HG03139 (cell line): ENCODE measurements around the gene GCKR.
"Not testable (repeated sequence)": the region's sequence is repeated elsewhere in the genome, so short reads cannot be mapped to it uniquely, and the experiment has no call there.

Source experiments
- ATAC-seq: cut with Tn5 transposase; IDR thresholded peaks from one replicate; pipeline ENCODE4 v1.9.1; 2021; ENCODE audit not compliant: unreplicated experiment

GCKR gene

DNA sequence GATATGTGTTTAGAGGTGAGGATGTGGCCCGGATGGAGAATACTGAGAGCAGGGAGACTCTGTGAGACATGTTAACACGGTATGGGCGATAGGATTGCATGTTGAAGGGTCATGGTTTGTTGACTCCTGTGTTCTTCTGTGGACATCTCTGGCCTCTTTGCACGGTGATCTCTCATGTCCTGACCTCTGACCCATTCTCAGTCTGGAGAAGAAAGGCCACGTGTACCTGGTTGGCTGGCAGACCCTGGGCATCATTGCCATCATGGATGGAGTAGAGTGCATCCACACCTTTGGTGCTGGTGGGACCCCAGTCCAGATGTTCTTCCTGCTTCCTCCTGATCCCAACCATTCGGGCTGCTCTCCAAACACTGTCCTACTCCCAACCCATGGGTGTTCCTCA, 9.9 kb downstream of the GCKR start:
- ATAC-seq: no peak

DNA sequence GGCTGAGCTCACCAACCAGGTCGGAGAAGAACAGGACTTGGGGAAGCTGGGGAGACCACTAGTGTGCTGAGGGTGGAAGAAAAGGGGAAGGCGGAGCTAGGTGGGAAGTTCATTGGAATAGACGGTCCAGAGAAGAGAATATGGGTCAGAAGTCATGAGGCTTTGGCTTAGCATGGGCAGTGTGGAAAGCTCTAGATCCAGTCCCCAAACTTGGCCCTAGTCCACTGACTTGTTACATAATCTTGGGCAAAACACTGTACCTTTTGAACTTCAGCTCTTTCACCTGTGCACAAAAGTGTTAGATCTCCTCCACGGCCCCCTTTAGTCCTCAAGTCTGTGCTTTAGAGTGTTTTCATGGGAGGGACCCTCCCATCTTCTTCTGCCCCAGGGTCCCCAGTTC, 10.7 kb downstream of the GCKR start:
- ATAC-seq: no peak

DNA sequence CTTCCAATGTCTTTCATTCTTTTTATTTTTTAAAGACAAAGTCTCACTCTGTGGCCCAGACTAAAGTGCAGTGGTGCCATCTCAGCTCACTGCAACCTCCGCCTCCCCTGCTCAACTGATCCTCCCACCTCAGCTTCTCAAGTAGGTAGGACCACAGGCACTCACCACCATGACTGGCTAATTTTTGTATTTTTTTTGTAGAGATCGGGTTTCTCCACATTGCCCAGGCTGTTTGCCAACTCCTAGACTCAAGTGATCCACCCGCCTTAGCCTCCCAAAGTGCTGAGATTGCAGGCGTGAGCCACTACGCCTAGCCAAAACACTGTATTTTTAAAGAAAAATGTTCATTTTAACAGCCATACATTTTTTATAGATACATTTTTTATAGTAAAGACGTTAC, 12.7 kb downstream of the GCKR start:
- no peak for ATAC-seq

DNA sequence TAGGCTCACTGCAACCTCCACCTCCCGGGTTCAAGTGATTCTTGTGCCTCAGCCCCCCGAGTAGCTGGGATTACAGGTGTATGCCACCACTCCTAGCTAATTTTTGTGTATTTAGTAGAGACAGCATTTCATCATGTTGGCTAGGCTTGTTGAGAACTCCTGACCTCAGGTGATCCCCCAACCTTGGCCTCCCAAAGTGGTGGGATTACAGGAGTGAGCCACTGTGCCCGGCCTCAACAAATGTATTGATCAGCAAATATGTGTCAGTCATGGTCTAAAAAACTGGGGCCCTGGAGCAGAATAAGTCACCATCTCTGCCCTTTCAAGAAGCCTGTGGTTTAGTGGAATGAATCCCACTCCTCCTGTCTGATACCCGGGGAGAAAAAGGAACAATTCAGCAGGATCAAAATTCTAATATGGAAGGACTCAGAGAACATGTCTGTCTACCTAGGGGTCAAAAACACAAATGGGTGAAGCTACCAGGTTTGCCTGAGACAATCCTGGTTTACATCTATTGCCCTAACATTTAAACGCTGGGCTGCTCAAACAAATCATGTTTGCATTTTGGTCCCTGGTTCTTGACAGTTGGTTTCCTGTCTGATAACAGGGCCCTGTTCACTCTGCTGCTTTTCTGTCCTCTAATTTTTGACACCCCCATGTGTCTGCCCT, 21.6 kb downstream of the GCKR start:
- ATAC-seq: no peak

DNA sequence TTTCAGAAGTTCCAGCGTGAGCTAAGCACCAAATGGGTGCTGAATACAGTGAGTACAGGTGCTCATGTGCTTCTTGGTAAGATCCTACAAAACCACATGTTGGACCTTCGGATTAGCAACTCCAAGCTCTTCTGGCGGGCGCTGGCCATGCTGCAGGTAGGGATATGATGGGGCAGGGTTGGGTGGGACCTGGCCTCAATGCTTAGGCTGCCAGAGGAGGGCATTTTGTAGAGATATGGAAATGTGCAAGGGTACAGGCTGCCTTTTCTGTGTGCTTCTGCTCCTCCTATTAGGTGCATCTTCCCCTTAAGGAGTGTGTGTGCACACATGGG, 22.1 kb downstream of the GCKR start:
- no peak for ATAC-seq

DNA sequence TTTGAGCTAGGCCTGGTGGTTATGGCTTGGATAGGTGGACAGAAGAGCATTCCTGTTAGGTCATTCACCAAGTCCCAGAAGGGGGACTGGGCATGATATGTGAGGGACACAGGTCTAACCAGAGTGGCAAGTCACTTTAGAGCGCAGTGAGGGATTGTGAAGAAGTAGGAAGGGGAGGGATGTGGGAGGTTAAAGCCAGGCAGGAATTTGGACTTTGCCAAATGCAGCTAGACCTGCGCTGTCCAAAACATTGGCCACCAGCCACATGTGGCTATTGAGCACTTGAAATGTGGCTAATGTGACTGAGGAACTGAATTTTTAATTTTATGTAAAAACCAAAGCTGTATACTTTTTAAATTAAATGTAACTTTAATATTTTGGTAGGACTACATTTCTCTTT, 23.7 kb downstream of the GCKR start:
- ATAC-seq: no peak

DNA sequence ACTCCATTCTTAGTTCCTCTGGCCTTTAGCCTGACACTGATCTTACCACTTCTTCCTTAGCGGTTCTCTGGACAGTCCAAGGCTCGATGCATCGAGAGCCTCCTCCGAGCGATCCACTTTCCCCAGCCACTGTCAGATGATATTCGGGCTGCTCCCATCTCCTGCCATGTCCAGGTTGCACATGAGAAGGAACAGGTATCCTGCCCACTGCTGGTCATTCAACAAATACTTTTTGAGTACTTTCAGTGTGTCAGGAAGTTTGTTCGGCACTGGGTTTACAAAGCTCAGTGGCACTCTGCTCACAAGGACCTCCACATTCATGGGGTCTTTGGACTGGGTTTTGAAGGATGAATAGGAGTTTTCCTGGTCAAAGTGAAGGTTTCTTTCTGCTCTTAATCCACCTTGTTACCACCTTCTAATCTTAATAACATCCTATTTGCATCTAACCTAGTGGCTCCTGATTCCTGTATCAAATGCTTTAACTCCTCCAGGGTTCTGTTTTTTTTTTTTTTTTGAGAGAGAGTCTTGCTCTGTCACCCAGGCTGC, 25.8 kb downstream of the GCKR start:
- ATAC-seq: no peak

DNA sequence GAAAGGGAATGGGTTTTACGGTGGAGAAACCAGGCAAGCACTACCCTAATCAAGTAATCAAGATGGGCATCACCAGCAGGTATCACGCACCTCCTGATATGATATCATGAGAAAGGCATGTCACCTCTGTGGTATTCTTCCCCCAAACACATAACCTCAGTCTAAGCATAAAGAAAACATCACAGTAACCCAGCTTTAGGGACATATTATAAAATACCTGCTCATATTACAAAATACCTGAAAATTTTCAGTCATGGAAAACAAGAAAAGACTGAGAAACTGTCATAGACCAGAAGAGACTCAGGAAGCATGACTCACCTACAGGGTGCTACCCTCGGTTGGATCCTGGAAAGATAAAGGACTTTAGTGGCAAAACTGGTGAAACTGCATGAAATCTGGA, 30.5 kb downstream of the GCKR start:
- no peak for ATAC-seq

DNA sequence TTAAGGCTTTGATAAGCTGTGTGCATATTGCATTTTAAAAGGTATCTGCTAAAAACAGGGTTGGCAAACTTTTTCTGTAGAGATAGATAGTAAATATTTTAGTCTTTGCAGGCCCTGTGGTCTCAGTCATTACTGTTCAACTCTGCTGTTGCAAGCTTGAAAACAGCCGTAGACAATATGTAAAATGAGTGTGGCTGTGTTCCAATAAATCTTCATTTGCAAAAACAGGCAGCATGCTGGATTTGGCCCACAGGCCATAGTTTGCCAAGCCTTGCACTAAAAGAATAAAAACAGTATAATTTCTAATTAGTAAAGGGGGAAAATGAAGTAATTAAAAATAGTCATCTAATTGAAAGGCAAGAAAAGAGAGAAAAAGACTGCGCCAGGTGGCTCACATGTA, 35.3 kb downstream of the GCKR start:
- ATAC-seq: no peak

DNA sequence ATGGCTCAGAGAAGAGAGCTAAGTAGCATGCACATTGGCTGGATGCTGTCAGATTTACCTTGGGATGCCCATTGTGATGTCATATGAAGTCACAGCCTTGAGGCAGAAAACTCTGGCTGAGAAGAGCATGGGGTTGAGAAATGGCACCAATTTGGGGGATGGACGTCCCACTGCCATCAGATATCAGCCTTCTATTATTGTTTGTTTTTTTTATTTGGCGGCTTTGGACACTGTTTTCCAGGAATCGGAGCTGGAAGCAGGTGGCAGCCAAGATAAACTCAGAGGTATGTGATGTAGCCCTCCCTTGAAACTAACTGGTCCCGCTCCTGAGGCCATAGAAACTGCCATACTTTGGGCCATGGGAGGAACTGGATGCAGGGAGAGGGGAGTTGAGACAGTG, 40.6 kb downstream of the GCKR start:
- ATAC-seq: no peak

DNA sequence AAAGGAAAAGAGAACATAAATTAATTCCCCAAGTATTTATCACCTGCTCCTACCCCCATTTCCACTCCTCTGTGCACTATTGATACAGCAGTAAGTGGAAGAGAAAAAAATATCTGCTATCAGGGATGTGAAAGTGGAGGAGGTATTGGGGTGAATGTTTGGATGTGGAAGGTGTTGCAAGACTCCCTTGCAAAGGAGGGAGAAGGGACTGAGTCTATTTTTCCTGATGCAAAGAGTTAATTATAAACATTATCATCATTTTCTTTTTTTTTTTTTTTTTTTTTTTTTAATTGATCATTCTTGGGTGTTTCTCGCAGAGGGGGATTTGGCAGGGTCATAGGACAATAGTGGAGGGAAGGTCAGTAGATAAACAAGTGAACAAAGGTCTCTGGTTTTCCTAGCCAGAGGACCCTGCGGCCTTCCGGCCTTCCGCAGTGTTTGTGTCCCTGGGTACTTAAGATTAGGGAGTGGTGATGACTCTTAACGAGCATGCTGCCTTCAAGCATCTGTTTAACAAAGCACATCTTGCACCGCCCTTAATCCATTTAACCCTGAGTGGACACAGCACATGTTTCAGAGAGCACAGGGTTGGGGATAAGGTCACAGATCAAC, 42.3 kb downstream of the GCKR start:
- not testable (repeated sequence) for ATAC-seq

DNA sequence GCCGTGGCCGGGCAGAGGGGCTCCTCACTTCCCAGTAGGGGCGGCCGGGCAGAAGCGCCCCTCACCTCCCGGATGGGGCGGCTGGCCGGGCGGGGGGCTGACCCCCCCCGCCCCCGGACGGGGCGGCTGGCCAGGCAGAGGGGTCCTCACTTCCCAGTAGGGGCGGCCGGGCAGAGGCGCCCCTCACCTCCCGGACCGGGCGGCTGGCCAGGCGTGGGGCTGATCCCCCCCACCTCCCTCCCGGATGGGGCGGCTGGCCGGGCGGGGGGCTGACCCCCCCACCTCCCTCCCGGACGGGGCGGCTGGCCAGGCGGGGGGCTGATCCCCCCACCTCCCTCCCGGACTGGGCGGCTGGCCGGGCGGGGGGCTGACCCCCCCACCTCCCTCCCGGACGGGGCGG, 43.0 kb downstream of the GCKR start:
- ATAC-seq: not testable (repeated sequence)

DNA sequence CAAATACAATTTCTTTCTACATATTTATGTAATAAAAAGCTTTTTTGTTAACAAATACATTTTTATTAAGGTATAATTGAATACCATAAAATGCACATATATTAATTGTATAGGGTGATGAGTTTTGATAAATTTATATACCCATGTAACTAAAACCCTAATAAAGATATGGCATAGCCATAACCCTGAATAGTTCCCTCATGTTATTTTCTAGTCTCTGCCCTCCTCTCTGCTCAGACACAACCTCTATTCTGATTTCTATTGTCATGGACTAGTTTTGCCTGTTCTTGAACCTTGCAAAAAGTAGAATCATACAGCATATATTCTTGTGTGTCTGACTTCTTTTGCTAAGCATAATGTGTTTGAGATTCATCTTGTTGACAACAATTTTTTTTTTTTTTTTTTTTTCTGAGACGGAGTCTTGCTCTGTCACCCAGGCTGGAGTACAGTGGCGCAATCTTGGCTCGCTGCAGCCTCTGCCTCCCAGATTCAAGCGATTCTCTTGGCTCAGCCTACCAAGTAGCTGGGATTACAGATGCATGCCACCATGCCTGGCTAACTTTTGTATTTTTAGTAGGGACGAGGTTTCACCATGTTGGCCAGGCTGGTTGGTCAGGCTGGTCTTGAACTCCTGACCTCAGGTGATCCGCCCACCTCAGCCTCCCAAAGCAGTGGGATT, 47.6 kb downstream of the GCKR start:
- ATAC-seq: no peak

DNA sequence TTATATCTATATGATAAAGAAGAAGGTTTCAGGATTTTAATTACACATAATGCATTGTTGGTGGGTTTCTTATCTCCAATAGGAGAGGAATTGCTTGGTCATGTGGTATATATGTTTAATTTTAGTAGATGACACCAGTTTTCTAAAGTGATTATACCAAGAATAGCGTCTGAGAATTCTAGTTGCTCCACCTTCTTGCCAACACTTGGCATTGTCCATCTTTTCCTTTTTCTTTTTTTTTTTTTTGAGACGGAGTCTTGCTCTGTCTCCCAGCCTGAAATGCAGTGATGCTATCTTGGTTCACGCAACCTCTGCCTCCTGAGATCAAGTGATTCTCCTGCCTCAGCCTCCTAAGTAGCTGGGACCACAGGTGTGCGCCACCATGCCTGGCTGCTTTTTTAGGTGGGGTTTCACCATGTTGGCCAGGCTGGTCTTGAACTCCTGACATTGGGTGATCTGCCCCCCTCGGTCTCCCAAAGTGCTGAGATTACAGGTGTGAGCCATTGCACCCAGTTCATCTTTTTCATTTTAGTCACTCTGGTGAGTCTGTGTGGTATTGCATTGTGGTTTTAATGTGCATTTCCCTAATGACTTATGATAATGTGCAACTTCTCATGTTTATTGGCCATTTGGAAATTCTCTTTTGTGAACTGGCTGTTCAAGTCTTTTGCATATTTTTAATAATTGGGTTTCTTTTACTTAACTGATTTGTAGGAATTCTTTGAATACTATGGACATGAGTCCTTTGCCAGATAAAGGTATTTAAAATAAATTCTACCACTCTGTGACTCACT, 48.9 kb downstream of the GCKR start:
- ATAC-seq: no peak

DNA sequence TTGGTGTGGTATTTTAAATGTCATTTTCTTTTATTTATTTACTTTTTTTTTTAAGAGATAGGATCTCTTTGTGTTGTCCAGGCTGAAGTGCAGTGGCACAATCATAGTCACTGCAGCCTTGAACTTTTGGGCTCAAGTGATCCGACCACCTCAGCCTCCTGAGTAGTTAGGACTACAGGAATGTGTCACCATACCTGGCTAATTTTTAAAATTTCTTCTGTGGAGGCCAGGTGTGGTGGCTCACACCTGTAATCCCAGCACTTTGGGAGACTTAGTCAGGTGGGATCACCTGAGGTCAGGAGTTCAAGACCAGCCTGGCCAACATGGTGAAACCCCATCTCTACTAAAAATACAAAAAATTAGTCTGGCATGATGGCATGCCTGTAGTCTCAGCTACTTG, 52.7 kb downstream of the GCKR start:
- no peak for ATAC-seq

DNA sequence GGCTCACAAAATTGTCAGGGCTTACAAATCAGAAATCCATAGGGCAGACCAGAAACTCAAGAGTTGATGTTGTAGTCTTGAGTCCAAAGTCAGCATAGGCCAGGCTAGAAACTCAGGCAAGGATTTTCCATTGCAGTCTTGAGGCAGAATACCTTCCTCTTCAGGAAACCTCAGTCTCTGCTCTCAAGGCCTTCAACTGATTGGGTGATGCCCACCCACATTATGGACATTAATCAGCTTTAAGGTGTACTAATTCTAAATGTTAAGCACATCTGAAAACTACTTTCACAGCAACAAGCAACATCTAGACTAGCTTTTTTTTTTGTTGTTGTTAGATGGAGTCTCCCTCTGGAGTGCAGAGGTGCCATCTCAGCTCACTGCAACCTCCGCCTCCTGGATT, 54.9 kb downstream of the GCKR start:
- ATAC-seq: no peak

DNA sequence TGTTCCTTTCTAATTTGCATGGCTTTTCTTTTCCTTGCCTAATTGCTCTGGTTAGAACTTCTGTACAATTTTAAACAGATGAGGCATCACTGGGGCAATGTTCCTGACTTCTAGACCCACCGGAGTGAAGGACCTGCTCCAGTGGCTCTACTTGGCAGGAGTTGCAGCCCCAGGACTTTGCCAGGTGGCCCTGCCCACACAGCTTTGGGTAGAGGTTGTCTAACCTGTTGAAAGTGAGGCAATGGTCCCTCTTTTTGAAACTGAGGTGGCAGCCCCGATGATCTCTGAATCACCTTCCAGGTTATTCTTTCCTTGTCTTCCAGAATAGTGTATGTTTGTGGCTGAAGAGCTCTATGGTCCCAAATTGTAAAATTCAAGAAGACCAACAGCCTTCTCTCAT, 56.3 kb downstream of the GCKR start:
- no peak for ATAC-seq

DNA sequence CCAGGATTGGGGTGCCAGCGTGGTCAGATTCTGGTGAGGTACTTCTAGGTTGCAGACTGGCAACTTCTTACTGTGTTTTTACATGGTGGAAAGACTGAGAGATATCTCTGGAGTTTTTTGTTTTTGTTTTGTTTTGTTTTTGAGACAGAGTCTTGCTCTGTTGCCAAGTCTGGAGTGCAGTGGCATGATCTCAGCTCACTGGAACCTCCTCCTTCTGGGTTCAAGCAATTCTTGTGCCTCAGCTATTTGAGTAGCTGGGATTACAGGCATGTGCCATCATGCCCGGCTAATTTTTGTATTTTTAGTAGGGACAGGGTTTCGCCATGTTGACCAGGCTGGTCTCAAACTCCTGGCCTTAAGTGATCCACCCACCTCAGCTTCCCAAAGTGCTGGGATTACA, 57.8 kb downstream of the GCKR start:
- not testable (repeated sequence) for ATAC-seq

DNA sequence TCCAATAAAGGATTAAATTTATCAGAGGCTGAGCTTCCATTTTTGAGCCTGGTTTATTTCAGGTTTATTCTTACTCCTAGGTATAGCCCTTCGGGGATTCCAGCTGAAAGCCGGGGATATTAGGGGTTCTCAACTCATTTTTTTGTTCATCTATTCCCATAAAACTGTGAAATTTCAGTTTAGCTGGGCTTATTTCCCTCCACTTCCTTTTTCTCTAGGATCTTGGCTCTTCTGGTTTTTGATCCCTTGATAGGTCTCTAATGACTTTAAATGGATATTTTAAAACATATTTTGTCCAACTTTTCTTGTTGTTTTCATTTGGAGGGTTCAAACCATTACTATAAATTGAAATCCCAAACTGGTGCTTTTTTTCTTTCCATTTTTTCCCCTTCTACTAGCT, 62.6 kb downstream of the GCKR start:
- ATAC-seq: no peak

DNA sequence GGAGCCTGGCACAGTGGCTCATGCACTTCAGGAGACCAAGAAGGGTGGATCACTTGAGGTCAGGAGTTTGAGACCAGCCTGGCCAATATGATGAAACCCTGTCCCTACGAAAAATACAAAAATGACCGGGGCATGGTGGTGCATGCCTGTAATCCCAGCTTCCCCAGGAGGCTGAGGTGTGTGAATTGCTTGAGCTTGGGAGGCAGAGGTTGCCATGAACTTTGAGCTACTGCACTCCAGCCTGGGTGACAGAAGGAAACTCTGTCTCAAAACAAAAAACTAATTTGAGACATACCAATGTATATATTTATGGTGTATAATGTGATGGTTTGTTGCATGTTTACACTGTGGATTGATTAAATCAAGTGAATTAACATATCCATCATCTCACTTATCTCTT, 64.4 kb downstream of the GCKR start:
- no peak for ATAC-seq

DNA sequence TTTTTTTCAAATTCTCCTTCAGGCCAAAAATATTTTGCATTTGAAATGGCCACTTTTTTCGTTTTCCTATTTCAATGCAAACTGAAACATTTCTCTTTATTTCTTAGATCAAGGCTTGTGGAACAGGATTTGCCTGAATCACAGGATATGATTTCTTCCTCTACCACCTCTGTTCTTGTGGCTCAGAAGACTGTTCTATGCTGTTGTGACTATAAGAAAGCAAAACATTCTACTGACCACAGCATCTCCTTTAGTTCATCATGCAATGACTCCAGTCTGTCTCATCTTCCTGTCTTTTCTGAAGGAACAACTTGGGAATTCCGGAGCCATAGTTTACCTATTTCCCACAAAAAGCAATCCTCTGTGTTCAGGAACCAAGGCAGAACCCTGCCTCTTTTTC, 70.0 kb downstream of the GCKR start:
- no peak for ATAC-seq

DNA sequence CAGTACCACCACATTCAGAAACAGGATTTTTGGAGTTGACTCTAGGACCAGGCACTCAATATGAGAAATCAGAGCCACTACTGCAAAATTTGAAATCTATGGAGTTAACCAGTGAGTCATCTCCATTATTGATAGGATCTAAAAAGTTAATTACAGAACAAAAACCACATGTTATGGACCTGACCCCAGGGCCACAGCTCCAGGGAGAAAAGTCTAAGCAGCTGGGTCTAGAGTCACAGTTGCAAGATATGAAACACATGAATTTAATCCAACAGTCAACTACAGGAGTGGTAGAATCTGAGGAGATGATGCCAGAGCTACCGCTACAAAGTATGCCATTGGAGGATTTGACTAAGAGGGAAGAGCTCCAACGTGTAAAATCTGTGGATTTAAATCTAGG, 72.8 kb downstream of the GCKR start:
- ATAC-seq: no peak
